NK-92 treated with Interleukin-12 subunit alpha and Interleukin-12 subunit beta, amount 100 ng/mL, for 24 hours (cell line): ENCODE measurements around the gene YY1.
"Not testable (repeated sequence)": the region's sequence is repeated elsewhere in the genome, so short reads cannot be mapped to it uniquely, and the experiment has no call there.

ENCODE experiments used
- DNase-seq: peaks from one replicate; lab custom pipeline; 2025; lab: John Stamatoyannopoulos, UW

The YY1 gene

DNA sequence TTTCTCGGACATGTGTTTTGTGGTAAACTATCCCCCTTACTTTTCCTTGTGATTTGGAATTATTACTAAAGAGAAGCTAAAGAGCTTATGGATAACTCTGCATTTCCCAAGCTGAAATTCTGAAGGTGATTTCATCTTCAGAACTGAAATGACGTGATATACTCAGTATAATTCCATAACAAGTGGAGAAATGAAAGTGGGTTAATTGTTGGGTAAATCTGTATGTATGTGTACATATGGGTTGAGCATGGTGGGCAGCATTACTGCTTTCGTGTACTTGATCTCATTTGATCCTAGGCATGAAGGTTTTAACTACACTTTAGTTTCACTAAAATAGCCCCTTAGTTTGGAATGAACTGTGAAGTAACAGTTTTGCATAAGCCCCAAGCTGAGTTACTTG is 4.1 kb downstream of the YY1 start:
- DNase-seq = no peak

DNA sequence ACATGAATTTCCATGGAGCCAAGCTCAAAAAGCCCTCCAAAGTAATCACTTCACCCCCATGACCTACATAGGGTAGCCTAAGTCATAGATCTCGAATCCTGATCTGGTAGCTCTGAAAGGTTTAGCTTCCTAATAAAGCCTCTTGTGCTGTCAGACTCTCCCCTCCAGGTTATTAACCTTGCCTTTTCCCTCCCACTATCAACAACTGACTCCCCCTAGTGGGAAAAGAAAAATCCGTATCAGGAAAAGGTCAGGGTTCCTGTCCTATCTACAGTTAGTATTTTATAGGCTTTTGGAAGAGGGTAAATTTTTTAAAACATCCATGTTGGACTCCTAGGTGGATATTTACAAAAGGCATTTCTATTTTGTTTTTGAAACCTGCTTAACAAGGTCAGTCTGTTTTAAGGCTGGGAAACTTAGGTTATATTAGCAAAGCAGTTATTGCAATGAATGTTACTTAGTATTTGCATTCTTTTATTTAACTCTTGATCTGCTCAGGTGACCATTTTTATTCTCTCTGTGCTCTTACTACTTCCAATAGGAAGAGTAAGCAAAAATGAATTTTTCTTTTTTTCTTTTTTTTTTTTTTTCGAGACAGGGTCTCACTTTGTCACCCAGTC is 8.0 kb downstream of the YY1 start:
- DNase-seq = no peak

DNA sequence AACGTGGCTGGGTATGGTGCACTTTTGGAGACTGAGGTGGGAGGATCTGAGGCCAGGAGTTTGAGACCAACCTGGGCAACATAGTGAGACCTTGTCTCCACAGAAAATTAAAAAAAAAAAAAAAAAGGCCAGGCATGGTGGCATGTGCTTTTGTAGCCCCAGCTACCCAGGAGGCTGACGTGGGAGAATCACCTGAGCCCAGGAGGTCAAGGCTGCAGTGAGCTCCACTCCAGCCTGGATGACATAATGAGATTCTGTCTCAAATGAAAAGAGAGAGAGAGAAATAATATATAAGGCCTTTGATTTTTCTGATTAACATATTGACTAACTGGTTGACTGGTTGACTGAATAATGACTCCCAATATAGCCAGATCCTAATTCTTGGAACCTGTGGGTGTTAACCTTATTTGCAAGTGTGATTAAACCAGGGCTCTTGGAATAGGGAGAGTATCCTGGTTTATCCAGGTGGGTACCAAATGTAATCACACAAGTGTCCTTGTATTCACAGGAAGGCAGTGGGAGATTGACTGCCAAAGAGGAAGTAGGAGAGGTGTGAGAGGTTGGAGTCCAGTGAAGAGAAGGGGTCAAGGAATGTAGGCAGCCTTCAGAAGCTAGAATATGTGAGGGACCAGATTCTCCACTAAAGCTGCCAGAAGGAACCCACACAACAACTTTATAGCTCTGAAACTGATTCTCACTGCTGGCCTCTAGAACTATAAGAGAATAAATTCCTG is 12.0 kb downstream of the YY1 start:
- DNase-seq = no peak

DNA sequence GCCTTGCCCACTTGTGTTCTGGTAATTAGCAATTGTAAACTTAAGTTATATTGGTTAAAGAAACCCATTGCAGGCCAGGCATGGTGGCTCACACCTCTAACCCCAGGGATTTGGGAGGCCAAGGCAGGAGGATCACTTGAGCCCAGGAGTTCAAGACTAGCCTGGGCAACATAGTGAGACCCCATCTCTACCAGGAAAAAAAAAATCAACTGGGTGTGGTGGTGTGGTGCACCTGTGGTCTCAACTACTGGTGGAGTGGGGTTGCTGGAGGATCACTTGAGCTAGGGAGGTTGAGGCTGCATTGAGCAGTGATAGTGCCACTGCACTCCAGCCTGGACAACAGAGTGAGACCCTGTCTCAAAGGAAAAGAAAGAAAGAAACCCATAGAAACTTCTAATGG is 13.7 kb downstream of the YY1 start:
- DNase-seq = no peak

DNA sequence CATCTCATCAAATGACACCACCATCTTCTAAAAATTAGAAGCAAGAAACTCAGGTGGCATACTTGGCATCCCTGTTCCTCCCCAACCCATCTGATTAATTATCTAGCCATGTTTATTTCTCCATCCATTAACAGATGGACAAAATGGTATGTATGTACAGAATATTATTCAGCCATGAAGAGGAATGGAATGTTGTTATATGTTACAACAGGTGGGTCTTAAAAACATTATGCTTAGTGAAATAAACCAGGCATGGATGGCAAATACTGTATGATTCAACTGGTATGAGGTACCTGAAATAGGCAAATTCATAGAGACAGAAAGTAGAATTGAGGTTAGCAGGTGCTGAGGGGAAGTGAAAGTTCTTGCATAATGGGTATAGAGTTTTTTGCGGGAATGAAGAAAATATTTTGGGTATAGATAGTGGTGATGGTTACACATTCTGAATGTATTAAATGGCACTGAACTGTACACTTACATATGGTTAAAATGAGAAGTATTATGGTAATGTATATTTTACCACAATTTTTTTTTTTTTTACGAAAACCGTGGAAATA is 17.5 kb downstream of the YY1 start:
- DNase-seq = no peak

DNA sequence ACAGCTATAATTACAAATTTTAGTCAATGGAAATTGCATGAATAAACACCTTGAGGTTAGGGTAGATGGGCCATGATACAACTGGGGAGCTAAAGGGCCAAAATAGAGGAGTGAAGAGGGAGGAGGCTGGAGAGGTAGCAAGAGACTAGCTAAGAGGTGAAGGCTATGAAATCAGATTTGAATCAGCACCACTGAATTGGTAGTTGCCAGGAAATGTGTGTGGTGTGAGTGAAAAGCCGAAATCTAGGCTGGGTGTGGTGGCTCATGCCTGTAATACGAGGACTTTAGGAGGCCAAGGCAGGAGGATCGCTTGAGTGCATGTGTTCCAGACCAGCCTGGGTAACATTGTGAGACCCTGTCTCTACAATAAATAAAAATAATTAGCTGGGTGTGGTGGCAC is 22.7 kb downstream of the YY1 start:
- DNase-seq = no peak

DNA sequence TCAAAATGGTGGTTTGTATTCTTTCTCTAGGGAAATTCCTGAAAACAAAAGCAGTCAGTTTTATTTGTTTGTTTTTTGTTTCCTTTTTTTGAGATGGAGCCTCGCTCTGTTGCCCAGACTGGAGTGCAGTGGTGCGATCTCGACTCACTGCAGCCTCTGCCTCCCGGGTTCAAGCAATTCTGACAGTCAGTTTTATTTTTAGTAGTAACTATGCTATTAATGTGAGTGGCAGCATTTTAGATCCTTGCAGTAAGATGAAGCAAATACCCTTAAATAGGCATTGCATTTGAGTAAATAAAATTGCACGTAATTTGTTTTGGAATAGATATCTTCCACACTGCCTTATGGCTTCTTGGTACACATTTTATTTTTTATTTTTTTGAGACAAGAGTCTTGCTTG is 23.6 kb downstream of the YY1 start:
- DNase-seq = no peak

DNA sequence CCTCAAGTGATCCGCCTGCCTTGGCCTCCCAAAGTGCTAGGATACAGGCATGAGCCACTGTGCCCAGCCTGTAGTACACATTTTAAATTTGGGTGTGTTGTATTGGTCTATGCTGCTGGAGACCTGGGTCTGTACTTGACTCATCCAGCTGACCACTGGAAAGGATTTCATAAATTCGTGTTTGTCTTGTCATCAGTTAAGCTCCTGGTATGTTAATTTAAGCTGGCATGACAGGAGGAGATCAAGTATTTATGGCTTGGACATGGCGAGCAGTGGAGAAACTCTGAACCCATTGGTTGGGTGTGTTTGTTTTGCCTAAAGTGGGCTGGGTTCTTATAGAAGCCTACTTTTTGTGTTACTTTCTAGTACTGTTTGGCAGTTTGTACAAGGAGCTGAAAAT is 24.2 kb downstream of the YY1 start:
- no peak for DNase-seq

DNA sequence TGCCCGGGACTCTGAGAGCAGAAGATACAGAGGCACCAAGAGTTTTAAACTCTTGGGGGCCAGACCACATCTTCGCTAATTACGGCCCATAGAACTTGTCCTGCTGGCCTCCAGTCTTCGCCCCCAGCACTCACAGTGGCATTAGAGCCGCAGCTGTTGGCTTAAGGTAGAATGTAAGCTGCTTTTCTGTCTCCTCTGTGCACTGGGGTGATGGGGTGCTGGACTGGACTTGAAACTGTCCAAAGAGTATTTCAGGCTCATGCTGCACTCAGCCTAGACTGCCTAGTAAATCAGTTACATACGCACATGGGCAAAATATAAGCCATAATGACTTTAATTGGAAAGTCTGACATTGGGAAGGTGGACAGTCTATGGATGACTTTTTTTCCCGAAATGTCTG is 29.0 kb downstream of the YY1 start:
- no peak for DNase-seq

DNA sequence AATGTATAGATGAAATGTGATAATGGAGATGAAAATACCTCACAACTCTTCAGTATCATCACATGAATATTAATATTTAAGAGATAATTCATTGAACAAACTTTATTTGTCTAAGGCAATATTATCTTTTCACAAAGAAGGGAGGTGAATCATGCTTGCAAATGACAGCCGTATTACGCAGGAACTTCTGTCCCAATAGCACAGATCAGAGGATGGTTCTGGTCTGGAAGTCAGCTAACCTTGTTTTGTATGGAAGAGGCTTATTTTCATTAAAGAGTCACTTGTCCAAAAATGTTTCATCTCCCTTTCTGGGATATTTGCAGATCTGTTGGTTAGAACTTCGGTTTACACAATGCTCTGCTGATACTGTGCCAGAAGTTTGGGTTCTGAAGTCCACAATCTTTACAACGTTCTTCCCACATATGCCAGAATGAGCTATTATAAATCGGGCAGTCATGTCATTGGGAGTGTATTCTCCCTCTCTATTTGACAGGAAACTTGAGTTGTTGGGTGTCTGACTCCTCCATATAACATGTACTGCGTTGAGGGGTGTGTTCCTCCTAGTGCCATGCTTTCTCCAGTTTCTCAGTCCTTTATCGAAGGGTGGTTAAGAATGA is 29.8 kb downstream of the YY1 start:
- no peak for DNase-seq

DNA sequence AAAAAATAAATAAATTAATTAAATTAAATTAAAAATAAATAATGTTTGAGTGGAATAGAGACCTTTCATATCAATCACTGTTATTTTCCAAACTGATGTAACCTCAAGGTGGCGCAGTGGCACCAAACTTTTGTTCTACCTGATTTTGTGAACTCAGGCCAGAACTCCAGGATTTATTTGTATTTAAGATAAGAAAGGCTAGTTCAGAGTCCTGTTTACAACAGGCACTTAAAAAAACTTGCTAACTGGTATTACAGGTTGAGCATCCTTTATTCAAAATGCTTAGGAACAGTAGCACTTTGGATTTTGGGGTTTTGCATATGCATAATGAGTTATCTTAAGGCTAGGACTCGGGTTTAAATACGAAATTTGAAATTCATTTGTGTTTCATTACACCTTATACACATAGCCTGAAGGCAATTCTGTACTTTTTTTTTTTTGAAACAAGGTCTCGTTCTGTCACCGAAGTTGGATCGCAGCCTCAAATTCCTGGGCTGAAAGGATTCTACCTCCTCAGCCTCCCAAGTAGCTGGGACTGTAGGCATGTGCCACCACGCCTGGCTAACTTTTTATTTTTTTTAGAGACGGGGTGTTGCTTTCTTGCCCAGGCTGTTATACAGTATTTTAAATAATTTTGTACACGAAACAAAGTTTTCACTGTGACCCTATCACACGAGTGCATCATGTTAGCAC is 32.4 kb downstream of the YY1 start:
- no peak for DNase-seq

DNA sequence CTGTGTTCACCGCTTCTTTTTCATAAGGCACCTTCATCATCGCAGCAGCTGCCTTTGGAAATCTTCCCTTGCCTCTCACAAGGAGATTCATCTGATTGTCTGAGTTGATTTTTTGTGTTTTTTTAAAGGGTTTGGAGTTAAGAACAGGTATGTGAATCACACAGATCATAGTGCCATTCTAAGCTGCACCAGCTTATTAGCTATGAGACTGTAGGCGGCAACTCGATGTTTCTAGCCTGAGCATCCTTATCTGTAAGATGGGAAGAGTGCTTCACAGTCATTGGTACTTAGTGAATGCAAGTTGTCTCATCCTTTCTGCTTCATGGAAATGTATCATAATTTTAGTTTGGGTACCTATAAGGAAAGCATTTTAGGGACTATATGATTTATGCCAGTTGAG is 35.3 kb downstream of the YY1 start:
- DNase-seq = no peak

DNA sequence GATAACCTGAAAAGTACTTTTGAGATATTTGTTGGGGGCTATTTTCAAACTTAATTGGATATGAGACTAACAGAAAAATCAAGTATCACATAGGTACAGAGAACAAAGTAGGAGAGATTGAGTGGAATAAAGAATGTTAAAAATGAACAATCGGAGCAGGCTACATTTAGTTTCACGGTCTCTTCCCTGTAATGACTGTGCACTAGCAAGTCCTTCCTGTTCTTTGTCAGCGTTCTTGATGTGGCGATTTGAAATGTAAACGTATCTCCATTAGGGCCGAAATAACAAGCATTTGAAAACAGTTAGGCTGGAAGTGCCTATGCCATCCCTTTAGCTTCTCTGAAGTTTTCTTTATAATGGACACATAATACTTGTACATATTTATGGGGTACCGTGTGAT is 36.3 kb downstream of the YY1 start:
- no peak for DNase-seq

DNA sequence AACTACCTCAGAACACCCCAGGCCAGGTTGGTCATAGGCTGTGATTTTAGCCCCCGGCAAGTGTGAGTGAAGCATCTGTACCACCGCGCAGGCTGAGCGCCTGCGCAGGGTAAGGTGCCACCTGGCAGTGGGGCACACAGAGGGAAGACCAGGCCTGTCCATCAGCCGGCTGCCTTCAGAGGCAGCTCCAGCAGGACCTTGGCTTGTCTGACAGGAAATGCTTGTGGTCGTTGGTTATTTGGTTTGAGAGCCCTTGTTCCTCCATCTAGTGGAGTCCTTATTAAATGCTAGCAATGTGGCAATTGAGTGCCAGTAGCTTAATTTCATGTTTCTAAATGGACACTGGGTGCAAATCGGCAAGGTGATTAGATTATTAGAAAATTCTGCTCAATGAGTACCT is 39.8 kb downstream of the YY1 start:
- no peak for DNase-seq

DNA sequence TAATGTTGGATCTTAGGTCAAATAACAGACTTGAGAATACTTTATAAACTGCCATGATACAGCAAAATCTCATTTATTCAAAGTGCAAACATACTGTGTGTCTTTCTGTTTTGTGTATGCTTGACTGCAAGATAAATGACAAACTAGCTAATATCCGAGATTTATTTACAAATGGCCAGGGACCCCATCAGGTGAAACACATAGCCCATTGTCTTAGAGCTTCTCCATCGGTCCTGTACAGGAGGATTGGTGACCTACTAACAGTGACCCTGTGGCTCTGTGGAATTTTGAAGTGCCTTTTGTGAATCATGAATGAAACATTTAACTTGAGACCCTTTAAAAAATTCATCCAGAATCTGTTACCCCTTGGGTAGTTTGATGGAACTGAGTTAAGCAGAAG is 40.2 kb downstream of the YY1 start:
- DNase-seq = no peak

DNA sequence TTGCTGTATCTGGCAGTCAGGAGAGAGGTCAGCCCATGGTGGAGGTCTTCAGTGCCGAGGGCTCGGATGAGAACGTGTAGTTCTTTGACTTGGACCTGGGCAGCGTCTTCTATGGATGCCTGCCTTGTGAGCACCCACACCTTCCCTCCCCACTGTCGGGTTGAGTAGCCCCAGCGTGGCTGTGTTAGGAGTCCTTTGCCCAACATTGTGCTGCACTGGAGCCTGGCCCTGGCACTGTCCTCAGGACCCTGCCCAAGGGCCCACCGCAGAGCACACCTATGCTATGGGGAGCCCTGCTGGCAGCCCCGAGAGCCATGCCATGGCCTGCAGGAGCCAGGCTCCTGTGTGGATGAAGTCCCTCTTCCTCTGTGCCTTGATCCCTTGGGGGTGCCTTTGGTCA is 40.6 kb downstream of the YY1 start:
- DNase-seq = no peak

DNA sequence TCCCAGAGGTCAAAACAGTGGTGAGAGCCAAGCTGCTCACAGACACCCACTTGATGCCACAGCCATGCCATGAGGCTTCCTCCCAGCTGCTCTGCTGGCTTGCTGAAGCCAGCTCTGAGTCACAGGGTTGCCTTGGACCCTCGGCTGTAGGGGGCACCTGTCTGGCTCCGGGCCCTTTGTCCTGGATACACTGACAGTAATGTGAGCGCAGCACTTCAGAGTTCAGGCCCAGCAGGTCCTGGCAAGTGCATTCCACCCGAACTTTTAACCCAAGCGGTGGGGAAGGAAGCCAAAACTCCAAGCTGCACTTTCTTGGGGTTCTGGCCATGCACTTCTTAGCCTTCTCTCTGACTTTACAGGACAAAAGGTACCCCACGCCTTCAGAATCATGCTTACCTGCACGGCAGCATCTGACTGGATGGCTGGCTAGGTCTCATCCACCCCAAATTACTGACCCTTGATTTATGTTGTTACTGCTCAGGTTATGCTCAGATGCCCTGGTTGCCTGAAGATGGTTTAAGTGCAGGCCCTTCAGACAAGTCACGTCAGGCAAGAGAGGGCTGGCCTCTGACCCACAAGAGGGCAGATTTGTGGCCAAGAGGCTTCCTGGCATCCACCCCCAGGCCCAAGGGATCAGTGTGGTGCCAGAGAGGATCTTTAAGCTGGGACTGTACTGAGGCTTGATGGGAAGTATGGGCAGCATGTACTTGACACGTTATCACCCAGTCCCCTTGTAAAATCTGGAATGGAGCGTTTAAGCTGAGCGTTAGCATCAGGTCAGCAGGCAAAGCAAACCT is 42.5 kb downstream of the YY1 start:
- no peak for DNase-seq

DNA sequence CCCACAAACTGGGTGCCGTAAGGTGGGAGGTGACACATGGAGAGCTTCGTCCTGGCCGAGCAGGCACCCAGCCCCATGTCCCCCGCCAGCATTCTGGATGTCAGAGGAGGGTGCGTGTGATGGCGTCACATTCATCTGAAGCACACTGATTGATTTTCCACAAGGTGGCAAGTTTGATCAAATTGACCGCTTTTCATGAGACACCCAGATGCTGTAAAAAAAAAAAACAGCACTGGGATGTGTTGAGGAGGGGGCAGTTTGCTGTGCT is 43.1 kb downstream of the YY1 start:
- DNase-seq = no peak

DNA sequence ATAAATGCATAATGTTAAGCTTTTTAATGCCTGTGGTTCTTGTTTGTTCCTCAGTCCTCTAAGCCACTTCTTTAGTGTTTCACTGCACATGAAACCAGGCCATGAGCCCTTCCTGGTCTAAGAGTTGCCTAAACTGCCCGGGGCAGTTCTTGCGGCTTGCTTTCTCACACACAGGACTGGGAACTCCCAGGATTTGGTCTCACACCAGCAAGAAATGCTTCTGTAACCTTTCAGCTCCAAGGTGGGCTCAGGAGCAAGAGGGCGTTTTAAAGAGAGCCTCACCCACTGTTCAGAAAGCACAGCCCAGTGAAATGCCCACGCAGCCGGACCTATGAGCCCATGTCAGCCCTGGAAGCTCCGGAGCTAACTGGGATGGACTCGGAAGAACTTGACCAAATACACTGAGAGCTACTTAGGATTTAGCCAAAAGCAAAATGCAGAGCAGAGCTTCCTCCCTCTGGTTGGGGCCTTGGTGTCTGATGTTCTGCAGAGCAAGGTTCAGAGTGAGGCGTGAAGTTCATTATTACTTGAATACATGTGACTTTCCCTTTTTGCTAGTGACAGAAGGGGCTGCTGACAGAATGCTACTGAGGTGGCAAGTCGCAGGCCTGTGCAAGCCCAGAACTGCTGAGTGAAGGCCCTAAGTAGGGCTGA is 43.9 kb downstream of the YY1 start:
- no peak for DNase-seq

DNA sequence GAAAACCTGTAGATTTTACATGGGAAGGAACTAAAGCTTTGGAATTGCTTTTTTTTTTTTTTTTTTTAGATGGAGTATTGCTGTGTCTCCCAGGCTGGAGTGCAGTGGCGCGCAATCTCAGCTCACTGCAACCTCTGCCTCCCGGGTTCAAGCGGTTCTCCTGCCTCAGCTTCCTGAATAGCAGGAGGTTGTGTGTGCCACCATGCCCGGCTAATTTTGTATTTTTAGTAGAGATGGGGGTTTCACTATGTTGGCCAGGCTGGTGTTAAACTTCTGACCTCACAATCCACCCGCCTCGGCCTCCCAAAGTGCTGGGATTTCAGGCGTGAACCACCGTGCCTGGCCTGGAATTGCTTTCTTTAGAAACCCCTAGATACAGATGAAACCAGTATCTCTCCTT is 44.5 kb downstream of the YY1 start:
- not testable (repeated sequence) for DNase-seq

DNA sequence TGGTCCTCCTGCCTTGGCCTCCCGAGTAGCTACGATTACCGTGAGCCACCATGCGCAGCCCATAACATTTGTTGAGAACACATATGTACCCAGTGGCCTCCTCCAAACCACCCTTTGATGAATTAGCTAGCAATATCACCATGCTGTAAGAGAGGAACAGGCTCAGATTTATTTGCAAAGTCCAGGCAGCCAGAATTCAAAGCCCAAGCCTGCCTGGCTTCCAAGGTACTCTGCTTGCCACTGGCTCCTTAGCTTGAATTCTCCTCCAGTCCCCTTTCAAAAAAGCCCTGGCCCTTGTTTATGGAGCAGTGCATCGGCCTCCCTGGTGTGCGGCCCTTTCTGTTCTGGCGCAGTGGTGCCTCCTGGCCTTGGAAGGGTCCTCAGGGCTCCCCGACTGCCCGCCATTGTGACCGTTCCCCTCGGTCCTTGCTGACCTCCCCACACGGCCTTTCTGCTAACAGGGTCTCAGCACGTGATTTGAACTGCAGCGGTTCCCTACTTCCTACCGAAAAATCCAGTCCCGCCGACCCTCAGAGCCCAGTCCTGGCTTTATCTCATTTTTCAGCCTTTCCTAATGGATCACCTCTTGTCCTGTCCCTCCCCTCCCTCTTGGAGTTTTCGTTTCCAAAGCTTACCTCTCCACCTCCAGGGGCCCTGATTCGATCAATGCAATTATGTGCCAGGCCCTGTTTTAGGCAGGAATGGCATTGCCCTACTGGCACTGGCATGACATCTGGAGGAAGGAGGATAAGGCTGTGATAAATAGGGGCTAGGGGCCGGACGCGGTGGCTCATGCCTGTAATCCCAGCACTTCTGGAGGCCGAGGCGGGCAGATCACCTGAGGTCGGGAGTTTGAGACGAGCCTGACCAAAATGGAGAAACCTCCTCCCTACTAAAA is 45.3 kb downstream of the YY1 start:
- DNase-seq = no peak
